Heart left ventricle (tissue), 13 donors: Measurements from ENCODE around the gene DHX30.

ENCODE experiments used
- CTCF ChIP-seq, 12 donors: fragments of 200-600 bp; sonication (generic) in 4 of 12; IDR thresholded peaks; one replicate each; pipeline versions ENCODE4 v1.5.0 to v1.8.0; 2018 to 2022; ENCODE audit warnings: antibody characterized with exemption in 12 of 12, mild to moderate bottlenecking in 5 of 12
- POLR2A ChIP-seq, 2 donors: fragments of 450-650 bp; IDR thresholded peaks; one replicate each; pipeline ENCODE4 v1.6.1; 2017; ENCODE audit warnings: antibody characterized with exemption in 2 of 2, mild to moderate bottlenecking in 2 of 2, moderate library complexity in 2 of 2
- donor health status: ischemic (EF 13 %, LVEDD 7.1; RV severe dilation, severe dysfunction).
- donor health status: DM: no; HTN: yes; CAD: no.
- donor health status: DM: no; HTN: no; CAD: no.
- donor health status: ischemic (EF 25% LVEDD 6.9; RV normal size, moderate dysfunction).
- donor health status: ischemic (EF 25% LVEDD 5.7; RV mildly dilated, moderate dysfunction).
- donor health status: ischemic (EF 35%, LVEDD 5.7; RV mildly dilated, moderate dysfunction).
- donor health status: nonischemic (EF 11% LVEDD 7.7; RV severe dilation, severe dysfunction).
- donor health status: DM: yes; HTN: yes; CAD: no.
- donor health status: PGD.
- donor health status: ischemic (EF 29% LVEDD 5.4; RV normal size, mild dysfunction).
- donor health status: nonischemic (EF 23%, LVEDD 6.1; RV moderate dilation, normal function).

GRCh38 chr3:47888986-47889757 lies 86.2 kb downstream of the DHX30 start:
- TF ChIP-seq POLR2A (IDR thresholded peaks at IDR 0.05) = no peak
- no peak for TF ChIP-seq CTCF (IDR thresholded peaks at IDR 0.05)
